GM19463 (cell line): Measurements from ENCODE around the gene ATP6V0B.

Experiments
- ATAC-seq: cut with Tn5 transposase; IDR thresholded peaks from one replicate; pipeline ENCODE4 v1.9.1; 2021; ENCODE audit warnings: mild to moderate bottlenecking, moderate library complexity; ENCODE audit not compliant: unreplicated experiment

ATP6V0B gene

GRCh38 chr1:44024903-44025525 lies 50.3 kb downstream of the ATP6V0B start:
- ATAC-seq = no peak

DNA sequence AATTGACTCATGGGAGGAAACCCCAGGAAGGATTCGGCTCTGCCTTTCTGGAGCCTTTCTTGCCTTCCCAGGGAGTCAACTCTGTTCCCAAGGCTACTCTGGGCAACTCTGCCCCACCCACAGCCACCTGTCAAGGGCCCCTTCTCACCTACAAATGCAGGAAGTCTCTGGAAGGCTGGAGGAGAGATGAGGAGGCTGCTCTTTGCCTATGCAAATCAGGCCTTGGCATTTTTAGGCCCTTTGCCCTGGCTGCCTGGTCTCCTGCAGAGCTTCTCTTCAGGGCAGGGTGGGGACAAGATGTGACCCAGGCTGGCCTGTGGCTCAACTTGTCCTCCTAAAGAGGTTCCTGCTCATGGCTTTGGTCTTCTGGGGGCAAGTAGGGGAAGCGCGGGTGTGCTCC lies 51.1 kb downstream of the ATP6V0B start:
- ATAC-seq = no peak

- no peak for ATAC-seq
Observed at GRCh38 chr1:44027320-44027719, 52.6 kb downstream of the ATP6V0B start.
